OCI-LY3 (cell line): Measurements from ENCODE around the gene ACOXL.

Source experiments
- H2AFZ ChIP-seq: fragments of 200-600, 300-600 bp; shearing (Covaris generic); 2 replicates; pipeline ENCODE4 v1.6.0; 2014; ENCODE audit warnings: antibody characterized with exemption, low read depth, low read length
- H3K27ac ChIP-seq: fragments of 200-600, 300-600 bp; sonication (generic); 2 replicates; pipeline ENCODE4 v1.5.1; 2014; ENCODE audit warnings: mild to moderate bottlenecking, low read length, moderate library complexity, mixed read lengths
- H3K27me3 ChIP-seq: fragments of 200-600, 300-600 bp; sonication (generic); 2 replicates; pipeline ENCODE4 v1.6.1; 2014; ENCODE audit warnings: low read depth, low read length, mixed read lengths
- H3K36me3 ChIP-seq: fragments of 200-600, 300-600 bp; sonication (generic); replicated peaks from 2 replicates; pipeline ENCODE3; 2014; ENCODE audit warnings: low read depth, low read length, mixed read lengths
- H3K4me1 ChIP-seq: fragments of 300-600, 200-600 bp; sonication (generic); 2 replicates; pipeline ENCODE4 v1.6.1; 2014; ENCODE audit warnings: low read length, mixed read lengths
- H3K4me2 ChIP-seq: fragments of 200-600, 300-600 bp; sonication (generic); 2 replicates; pipeline ENCODE4 v1.6.1; 2014; ENCODE audit warnings: low read length, mixed read lengths
- H3K4me3 ChIP-seq: fragments of 300-600, 200-600 bp; sonication (generic); 2 replicates; pipeline ENCODE4 v1.5.1; 2014; ENCODE audit warnings: antibody characterized with exemption, mild to moderate bottlenecking, low read length, moderate library complexity
- H3K79me2 ChIP-seq: fragments of 300-600, 200-600 bp; shearing (Covaris generic); 2 replicates; pipeline ENCODE4 v1.6.1; 2014; ENCODE audit warnings: mild to moderate bottlenecking, low read length, mixed read lengths
- H3K9ac ChIP-seq: fragments of 300-600, 200-600 bp; shearing (Covaris generic); 2 replicates; pipeline ENCODE4 v1.6.0; 2014; ENCODE audit warnings: mild to moderate bottlenecking, low read length, moderate library complexity
- H3K9me3 ChIP-seq: fragments of 200-600, 300-600 bp; shearing (Covaris generic); 2 replicates; pipeline ENCODE4 v1.6.1; 2014; ENCODE audit warnings: low read length, mixed read lengths; ENCODE audit not compliant: insufficient read depth
- H4K20me1 ChIP-seq: fragments of 200-600, 300-600 bp; sonication (generic); 2 replicates; pipeline ENCODE4 v1.6.1; 2016; ENCODE audit warnings: low read length, mixed read lengths; ENCODE audit not compliant: insufficient read depth
- EZH2phosphoT487 ChIP-seq: fragments of 200-600 bp; shearing (Covaris generic); IDR thresholded peaks from 2 replicates; pipeline ENCODE4 v1.6.1; 2018; ENCODE audit warnings: antibody characterized with exemption, mixed run types, low read depth
- TF ChIP-seq, protein P1 (sequence below): fragments of 200-600, 300-600 bp; sonication (generic); IDR thresholded peaks from 2 replicates; pipeline ENCODE4 v1.5.1; 2014; ENCODE audit warnings: antibody characterized with exemption, low read length, low read depth

ACOXL gene

DNA sequence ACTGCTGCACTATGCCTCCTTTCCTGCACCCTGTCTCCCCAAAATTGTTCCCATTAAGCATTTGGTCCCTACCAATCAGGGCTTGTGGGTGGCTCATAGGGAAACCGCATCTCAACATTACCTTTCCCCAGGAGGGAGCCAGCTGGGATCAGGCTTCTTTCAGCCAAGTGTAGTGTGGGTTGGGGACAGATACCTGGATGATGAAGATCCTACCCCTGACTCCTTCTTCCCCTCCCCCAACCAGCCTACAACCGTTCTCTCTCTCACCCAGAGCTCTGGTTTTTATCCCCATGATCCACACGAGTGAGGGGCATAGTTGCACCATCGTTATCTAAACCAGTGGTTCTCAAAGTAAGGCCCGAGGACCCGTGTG lies 40.0 kb downstream of the ACOXL start:
- Histone ChIP-seq H3K27me3 (peaks cover 45% of the 10 kb centered on the region), H3K4me1 (no peaks in the 10 kb centered on the region), H3K4me2 (no peak overlapping the region), H4K20me1 (no peaks in the 10 kb centered on the region), H2AFZ (no peak overlapping the region), H3K9ac (no peak overlapping the region), H3K79me2 (no peaks in the 10 kb centered on the region), H3K36me3 (no peaks in the 10 kb centered on the region), H3K27ac (no peak overlapping the region), H3K4me3 (no peak overlapping the region), H3K9me3 (no peaks in the 10 kb centered on the region)
- no peak for TF ChIP-seq EZH2phosphoT487
- TF ChIP-seq, protein P1, sequence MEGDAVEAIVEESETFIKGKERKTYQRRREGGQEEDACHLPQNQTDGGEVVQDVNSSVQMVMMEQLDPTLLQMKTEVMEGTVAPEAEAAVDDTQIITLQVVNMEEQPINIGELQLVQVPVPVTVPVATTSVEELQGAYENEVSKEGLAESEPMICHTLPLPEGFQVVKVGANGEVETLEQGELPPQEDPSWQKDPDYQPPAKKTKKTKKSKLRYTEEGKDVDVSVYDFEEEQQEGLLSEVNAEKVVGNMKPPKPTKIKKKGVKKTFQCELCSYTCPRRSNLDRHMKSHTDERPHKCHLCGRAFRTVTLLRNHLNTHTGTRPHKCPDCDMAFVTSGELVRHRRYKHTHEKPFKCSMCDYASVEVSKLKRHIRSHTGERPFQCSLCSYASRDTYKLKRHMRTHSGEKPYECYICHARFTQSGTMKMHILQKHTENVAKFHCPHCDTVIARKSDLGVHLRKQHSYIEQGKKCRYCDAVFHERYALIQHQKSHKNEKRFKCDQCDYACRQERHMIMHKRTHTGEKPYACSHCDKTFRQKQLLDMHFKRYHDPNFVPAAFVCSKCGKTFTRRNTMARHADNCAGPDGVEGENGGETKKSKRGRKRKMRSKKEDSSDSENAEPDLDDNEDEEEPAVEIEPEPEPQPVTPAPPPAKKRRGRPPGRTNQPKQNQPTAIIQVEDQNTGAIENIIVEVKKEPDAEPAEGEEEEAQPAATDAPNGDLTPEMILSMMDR: no peak

GRCh38 chr2:110773401-110773921 lies 41.1 kb downstream of the ACOXL start:
- TF ChIP-seq EZH2phosphoT487: no peak
- TF ChIP-seq, protein P1: no peak
- H3K4me2 ChIP-seq: no peak overlapping the region
- no peaks in the 10 kb centered on the region for H3K36me3 ChIP-seq
- no peak overlapping the region for H3K9ac ChIP-seq
- no peaks in the 10 kb centered on the region for H3K4me1 ChIP-seq
- no peak overlapping the region for H2AFZ ChIP-seq
- H3K79me2 ChIP-seq: no peaks in the 10 kb centered on the region
- peaks cover 54% of the 10 kb centered on the region for H3K27me3 ChIP-seq
- no peaks in the 10 kb centered on the region for H3K9me3 ChIP-seq
- H4K20me1 ChIP-seq: no peaks in the 10 kb centered on the region
- no peak overlapping the region for H3K27ac ChIP-seq
- H3K4me3 ChIP-seq: no peak overlapping the region

- TF ChIP-seq, protein P1: no peak
- TF ChIP-seq EZH2phosphoT487: no peak
- Histone ChIP-seq H3K27ac (no peak overlapping the region), H3K4me2 (no peak overlapping the region), H3K9me3 (no peaks in the 10 kb centered on the region), H3K9ac (no peak overlapping the region), H3K36me3 (no peaks in the 10 kb centered on the region), H3K4me3 (no peak overlapping the region), H2AFZ (no peak overlapping the region), H3K79me2 (no peaks in the 10 kb centered on the region), H3K27me3 (peaks cover 67% of the 10 kb centered on the region), H4K20me1 (no peaks in the 10 kb centered on the region), H3K4me1 (no peaks in the 10 kb centered on the region)
Measured at GRCh38 chr2:110774701-110775100, 42.3 kb downstream of the ACOXL start.

DNA sequence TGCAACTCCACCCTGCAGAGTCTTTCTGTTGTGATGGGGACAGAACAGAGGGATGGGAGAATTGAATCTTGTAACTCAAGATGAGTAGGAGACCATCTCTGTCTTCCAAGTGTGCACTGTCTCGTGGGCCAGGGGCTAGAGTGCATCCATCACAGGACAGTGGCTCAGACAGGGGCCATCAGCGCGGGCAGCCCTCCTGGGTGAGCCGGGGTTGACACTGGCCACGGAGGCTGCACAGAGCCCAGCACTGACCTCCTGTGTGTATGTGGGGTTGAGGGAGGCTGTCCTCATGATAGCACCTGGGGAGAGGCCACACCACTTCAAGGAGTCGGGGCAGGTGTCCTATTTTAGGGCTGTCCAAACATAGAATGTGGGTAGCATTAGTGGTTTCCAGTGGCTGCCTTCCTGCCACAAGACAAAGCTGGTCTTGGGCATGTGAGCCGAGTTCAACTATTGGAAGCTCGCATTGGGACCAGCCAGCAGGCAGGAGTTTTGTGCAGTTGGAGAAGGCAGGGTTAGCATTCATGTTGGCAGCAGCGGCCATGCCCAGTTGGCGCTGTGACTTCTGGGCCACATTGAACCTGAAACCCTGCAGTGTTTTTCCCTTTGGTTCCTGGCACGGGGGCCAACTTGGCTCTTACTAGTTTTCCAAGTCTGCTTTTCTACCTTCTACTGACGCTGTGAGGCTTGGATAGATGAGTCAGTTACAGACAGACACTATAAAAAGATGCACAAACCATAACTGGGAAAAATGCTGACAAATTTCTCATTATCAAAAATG lies 45.3 kb downstream of the ACOXL start:
- Histone ChIP-seq H3K79me2 (no peaks in the 10 kb centered on the region), H3K4me1 (no peaks in the 10 kb centered on the region), H3K27ac (no peak overlapping the region), H3K36me3 (no peaks in the 10 kb centered on the region), H2AFZ (no peak overlapping the region), H4K20me1 (no peaks in the 10 kb centered on the region), H3K9me3 (no peaks in the 10 kb centered on the region), H3K27me3 (peaks cover 61% of the 10 kb centered on the region), H3K9ac (no peak overlapping the region), H3K4me2 (no peak overlapping the region), H3K4me3 (no peak overlapping the region)
- TF ChIP-seq, protein P1: no peak
- TF ChIP-seq EZH2phosphoT487: no peak
